ENCODE results near the gene SLC12A8.

- TF ChIP-seq CTCF (conservative IDR thresholded peaks at IDR 0.05; ENCODE audit: low read length) (no peak), EZH2phosphoT487 (IDR thresholded peaks at IDR 0.05; ENCODE audit: borderline replicate concordance) (no peak)
Measured at GRCh38 chr3:125229168-125229567, 16.6 kb upstream of the SLC12A8 start.

Measured in Loucy (cell line).